NCI-H1694 (cell line): ENCODE measurements around the gene HECTD2.
"Not testable (repeated sequence)": the region's sequence is repeated elsewhere in the genome, so short reads cannot be mapped to it uniquely, and the experiment has no call there.

Experiments
- DNase-seq: peaks from one replicate; lab custom pipeline; 2025; lab: John Stamatoyannopoulos, UW

The HECTD2 gene

DNA sequence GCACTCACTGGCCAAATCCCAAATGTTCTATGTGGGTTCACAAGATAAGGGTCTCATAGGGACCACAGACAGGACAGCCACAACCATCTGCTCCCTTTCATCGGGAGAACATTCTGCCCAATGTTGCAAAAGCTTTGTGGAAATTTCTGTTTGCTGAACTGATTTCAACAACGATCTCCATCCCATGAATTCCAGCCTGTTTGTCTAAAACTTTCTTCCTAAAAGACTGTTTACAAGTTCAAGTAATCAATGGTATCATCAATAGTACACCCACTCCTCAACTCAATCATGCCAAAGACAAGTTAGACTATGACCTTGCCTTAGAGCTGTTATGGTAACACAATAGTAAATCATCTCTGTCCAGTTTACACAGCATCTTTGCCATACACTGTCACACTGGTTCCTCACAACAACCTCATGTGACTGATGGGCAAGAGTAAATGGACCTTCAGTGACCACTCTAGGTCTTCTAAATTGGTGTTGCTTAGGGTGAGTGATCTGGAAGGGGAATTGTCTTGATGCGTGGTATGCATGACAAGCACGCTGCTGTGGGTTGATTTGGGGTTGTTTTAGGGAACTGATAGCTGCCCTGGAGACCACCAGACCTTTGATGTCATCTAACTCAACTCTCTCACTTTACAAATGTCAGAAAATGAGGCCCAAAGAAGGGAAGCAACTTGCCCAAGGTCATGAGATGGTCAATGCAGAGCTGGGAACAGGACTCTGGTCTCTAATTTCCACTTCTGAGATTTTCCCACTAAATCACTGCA is 127.7 kb downstream of the HECTD2 start:
- DNase-seq, result no peak

DNA sequence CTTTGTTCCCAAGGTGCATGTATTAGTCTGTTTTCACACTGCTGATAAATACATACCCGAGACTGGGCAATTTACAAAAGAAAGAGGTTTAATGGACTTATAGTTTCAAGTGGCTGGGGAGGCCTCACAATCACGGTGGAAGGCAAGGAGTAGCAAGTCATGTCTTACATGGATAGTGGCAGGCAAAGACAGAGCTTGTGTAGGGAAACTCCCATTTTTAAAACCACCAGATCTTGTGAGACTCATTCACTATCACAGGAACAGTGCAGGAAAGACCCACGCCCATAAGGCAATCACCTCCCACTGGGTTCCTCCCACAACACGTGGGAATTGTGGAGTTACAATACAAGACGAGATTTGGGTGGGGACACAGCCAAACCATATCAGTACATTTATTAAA is 129.8 kb downstream of the HECTD2 start:
- DNase-seq, result no peak

DNA sequence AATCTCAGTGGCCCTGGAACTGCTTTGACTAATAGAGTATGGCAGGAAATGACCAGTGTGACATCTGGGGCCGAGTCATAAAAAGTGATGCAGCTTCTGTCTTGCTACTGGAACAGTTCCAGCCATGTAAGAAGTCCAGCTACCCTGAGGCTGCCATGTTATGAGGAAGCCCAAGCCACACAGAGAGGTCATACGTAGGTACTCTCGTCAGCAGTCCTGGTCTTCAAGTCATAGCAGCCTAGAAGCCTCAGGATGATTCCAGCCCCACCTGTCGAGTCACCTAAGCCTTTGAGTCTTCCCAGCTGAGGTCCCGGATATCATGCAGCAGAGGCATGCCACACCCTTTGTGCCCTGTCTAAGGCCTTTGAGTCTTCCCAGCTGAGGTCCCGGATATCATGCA is 130.6 kb downstream of the HECTD2 start:
- DNase-seq, result no peak

DNA sequence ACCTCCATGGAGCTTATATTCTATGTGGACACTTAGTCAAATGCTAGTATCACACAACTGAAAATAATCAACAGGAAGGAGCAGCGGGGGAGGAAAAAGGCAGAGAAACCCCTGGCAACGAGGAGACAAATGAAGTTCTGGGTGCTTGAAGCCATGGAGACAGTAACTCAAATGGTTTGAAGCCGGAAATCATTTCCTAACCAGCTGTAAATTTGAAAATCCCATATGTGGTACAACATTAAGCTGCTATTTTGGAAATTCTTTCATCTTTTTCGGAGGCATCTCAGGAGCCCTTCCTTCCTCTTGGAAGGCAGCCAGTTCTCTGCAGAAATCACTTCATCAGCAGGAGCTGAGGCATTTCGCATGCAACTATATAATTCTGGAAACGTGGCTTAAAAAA is 131.3 kb downstream of the HECTD2 start:
- DNase-seq, result no peak

DNA sequence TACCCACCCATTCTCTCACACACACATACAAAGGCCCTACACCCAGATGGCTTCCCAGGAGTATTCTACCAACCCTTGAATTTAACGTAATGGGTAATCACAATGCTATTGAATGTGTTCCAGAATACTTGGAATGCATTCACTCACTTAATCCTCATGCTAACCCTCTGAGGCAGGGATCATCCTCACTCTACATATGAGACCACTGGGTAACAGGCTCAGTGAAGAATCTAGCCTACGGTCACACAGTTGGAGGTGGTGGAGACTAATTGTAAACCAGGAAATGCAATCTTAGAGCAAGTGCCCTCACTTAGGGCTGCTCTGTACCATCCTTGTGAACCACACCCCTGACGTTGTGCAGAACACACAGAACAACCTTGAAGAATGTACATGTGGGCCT is 135.2 kb downstream of the HECTD2 start:
- DNase-seq, result no peak

DNA sequence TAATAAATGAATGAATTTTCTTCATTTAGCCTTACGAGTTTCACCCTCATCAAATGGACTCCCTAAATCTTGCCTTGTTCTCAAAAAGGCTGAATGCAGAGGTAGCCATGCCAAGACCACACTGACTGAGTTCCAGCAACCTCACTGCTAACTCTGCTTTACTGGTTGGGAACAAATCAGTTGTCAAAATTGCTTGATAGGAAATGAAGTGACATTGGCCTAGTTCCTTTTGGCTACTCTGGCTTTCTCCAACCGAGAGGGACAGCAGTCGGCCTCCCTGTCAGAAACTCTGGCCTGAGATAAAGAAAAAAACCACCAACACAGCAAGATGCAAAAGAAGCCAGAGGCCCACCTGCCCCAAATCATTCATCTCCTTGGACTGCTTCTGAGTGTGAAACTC is 135.7 kb downstream of the HECTD2 start:
- DNase-seq, result no peak

DNA sequence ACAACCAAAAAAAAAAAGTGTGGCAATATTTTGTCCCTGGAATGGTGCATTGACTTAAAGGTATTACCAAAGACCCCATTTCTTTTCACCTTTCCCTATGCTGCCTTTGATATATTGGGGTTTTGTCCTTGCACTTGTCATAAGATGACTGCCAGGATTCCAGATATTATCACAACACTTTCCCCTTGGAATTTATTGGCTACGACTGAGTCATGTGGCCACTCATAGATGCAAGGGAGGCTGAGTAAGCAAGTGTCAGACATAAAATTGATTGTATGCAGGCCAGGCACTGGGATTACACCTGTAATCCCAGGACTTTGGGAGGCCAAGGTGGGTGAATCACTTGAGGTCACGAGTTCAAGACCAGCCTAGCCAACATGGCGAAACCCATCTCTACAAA is 139.1 kb downstream of the HECTD2 start:
- DNase-seq, result no peak

DNA sequence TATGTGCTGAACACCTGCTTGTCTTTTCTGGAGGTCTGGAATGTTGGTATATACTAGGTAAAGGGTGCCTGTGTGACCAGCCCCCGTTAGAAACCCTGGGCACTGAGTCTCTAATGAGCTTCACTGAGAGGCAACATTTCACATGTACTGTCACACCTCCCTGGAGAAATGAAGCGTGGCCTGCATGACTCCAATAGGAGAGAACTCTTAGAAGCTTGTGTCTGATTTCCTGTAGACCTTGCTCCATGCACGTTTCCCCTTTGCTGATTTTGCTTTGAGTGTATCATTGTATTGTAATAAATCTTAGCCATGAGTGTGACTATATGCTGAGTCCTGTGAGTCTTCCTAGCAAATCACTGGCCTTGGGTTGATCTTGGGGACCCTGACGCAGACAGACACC is 139.9 kb downstream of the HECTD2 start:
- DNase-seq, result no peak

DNA sequence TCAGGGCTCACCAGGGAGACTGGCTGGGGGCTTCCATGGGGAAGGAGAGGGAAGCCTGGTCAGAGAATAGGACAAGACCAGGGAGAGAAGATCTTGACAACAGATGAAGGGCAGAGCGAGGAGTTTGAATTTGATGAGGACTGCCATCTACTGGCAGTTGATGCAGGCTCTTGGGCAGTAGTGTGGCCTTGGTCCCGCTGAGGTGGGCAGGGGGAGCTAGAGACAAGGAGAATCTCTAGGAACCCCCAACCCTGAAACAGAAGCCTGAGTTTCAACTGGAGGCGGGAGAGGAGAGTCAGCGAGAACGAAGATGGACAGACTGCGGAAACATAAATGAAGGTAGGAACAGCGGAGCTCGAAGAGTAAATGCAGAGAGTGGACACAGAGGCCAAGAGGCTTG is 141.7 kb downstream of the HECTD2 start:
- DNase-seq, result no peak

DNA sequence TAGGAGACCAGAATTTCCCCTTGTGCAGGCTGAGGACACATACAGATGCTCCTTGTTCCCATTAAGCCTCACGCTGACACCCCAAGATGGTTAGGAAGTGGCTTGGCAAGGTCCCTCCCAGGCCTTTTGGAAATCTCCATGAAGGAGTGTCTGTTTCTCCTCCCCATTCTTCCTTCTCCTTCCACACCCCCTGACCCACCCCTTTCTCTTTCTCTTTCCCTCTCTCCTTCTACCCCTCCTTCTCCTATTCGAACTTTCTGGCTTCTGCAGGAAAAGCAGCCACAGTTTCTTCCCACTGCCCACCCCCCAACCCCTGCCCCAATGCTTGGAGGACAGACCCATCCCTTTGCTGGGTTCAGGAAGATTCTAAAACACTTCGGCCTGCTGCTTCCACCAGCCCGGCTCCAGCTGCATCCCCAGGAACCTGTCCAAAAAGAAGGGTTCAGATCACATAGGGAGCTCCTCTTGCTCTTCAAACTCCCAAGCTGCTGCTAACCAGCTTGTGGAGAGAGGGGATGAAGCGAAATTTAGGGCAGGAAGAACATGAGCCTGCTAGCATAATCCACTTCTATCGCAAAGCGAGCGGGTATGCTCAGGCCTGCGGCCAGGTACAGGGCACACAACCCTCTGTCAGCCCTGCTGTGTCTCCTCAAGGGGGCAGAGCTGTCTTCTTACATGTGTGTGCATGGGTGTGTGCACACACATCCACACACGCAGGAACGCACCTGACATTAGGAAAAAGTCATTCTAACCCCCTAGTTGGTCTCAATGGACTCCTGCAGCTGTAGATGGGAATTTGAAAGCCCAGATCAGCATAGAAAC is 142.3 kb downstream of the HECTD2 start:
- no peak for DNase-seq

DNA sequence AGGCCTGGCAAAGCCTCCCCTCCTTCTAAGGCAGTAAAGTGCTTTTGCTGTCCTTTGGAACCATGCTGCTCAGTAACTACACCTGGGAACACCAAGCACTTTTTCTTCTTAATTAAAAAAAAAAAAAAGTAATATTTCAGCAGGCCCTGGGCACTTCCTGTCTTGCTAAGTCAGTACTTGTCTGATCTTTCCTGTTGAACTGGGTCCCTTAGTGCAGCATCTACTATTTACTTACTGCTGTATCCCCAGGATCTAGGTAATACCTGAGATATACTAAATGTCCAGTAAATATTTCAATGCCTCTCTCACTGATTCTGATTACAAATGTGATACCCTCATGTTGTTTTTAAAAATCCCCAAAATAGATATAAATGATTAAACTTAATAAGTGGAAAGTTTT is 145.3 kb downstream of the HECTD2 start:
- DNase-seq, result no peak

DNA sequence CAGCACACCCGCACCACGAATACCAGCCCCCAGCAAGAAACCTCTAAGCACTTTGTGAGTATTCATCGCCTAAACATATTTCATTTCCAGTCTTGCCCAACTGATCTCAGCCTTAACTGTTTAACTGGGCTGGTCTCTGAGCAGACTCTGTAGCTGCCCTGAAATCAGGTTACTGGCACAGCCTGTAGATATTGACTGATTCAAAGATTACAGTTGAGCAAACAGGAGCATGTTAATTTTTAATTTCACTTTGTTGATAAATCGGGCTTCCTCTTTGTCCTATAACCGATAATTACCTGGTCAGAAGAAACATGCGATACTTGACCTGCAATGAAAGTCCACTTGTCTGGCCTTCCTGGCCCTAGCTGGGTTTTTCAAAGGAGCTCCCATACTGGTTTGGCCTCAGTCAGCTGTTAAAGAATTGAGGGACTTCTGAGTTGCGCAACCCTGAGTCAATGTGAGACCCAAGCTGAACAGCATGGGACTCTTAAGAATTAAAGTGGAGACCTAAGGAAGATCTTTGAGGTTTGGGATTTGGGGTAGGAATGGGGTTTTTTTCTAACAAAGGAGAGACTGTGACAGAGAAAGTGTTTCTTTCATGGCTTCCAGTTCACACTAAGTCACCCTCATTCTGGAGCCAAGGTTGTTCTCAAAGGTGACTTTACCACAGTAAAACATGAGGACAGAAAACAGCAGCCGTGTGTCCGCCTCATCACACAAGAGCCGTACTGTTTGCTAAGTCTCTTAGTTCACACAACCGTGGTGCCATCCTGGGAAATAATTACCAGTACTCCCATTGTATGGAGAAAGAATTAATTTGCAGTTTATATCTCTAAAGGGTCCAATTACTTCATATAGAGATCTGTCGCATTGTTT is 146.8 kb downstream of the HECTD2 start:
- no peak for DNase-seq

DNA sequence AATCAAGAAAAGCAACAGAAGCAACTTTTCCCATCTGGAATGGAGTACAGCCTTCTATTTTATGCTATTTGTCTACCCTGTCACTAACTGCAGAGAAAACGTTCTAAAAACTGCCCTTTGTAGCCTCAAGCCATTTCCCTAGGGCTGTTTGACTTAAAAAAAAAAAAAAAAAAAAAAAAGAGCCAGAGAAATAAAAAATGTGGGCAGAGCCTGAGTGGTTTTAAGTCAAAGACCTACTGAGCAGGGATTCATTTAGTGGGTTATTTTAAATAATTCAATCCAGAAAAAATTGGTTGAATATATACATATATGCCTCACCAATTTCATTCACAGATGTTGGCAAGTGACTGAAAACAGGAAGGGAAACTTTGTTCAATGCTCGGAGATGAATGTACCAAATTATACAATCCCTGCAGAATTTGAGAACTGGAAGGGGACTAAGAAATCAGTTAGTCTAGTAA is 147.5 kb downstream of the HECTD2 start:
- DNase-seq, result no peak

DNA sequence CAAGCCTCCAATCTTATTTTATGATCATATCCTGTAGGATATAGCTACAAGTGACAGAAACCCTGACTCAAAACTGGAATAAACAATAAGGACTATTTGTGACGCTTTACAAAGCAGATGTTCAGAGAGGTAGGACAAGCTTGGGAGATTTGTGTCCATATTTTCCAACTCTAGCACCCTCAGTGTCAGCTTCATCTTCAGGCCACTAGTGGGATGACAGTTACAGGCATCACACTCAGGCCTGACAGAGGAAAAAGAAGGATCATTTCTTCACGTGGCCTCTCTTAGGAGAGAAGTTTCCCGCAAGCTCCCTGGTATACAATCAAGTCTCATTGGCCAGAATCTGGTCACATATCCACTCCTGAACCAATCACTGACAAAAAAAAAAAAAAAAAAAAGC is 148.3 kb downstream of the HECTD2 start:
- DNase-seq, result no peak

DNA sequence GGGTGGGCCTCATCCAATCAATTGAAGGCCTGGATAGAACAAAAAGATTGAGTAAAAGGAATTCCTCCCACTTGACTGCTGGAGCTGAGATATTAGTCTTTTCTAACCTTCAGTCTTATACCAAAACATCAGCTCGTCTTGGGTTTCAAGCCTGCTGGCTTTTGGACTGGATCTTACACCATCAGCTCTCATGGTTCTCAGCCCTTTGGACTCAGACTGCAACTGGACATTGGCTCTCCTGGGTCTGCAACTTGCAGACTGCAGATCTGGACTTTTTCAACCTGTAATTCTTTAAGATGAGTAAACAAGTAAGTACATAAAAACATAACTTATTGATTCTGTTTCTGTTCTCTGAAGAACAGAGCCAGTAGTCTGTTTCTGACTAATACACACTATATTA is 149.0 kb downstream of the HECTD2 start:
- no peak for DNase-seq

DNA sequence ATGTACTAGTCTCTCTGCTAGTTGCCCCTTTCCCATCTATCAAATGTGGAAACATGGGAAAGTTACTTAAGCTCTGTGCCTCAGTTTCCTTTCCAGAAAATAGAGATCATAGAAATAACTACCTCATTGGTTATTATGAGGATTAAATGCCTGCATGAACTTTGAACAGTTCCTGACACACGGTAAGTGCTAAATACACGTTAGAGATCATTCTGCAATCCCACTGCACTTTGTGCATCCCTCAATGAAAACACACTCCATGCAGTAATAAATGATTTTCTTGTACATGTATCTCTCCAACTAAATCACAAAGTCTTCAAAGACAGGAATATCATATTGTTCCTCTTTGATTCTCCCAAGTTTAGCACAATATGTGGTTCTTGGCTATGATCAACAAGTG is 149.6 kb downstream of the HECTD2 start:
- DNase-seq, result no peak

DNA sequence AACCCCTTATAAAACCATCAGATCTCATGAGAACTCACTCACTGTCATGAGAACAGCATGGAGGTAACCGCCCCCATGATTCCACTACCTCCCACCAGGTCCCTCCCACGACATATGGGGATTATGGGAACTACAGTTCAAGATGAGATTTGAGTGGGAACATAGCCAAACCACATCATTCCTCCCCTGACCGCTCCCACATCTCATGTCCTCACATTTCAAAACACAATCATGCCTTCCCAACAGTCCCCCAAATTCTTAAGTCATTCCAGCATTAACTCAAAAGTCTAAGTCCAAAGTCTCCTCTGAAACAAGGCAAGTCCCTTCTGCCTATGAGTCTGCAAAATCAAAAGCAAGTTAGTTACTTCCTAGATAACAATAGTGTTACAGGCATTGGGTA is 150.7 kb downstream of the HECTD2 start:
- DNase-seq, result not testable (repeated sequence)

DNA sequence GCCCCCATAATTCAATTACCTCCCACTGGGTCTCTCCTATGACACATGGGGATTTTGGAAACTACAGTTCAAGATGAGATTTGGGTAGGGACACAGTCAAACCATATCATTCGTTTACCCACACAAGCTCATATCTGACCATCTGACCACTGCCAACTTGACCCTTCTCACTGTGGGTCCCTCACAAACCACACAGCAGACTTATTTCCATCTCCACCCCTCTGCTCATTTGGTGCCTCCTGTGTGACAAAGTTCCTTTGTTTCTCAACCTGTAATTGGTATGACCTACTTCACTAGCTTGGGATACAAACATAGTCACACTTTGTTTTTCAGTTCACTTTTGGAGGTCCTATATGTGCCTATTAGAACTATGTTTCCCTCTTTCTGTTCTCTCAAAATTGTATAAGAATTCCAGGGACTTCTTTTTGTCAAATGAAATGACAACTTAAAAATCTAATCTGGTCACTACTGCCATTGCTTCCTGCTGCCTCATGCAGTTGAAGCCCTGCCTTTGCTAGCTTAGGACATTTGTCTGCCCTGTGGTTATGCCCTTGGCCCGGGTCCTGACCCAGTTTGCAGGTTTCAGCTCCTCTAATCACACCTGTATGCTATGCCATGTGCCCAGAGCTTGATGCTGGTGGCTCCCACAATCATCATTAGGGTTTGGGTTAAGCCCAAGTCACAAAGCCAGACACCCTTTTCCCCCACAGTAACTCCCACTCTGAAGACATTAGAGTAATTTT is 152.9 kb downstream of the HECTD2 start:
- no peak for DNase-seq

DNA sequence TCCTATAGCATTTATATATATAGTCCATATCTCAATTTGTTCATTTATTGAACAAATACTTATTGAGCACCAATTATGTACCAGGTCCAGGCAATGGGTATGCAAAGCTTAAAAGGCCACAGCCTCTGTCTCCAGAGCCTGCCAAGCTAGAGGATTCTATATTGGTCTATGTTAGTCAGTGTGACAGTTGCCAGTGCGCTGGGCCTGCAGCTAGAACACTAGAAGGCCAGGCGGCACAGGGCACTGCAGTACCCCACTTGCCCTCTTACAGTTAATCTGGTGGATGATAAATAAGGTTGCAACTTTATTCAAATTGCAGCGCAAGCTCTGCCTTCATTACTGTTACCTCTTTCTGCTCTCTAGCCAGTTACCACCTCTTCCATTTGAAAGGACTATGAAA is 153.9 kb downstream of the HECTD2 start:
- no peak for DNase-seq
